Measurements from ENCODE around the gene DSCAM. TPM values are rescaled to one million over a fixed set of nuclear protein-coding genes. Genes with fewer than 3 reads are reported as not detected.

DSCAM gene
- total RNA-seq, 1 experiment from 2014 or later, result 0.33 TPM

DNA sequence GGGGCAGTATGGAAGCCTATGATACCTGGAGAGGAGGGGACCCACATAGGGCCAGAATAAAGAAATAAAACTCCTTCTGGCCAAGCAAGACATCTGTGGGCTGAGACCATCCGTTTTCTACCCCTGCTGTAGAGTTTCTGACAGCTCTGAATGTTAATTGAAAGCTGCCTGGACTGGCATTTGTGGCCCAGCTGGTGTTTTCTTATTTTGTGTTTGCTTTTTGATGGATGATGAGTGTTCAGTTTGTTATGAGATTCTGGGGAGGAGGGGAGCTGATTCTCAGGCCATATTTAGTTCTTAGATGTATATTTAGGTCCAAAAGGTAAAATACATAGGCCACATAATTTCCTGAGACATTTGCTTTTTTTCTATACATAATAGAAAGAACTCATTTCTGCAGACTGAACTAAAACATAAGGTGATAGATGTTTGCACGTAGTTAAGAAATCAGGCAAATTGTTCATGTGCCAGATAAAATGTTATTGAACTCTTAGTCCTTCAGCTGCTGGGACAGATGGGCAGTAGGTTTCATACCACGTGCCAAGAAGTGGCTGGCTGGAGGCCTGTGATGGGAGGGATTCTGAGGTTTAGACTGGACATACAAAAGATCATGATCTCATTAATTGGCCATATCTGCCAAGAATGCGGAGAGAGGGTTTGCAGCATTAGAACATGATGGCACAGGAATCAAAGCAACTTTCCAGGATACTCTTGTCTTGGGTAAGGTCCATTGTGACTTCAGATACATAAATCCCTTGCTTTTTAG is 54.1 kb downstream of the DSCAM start:
- no peak for DNase-seq (ENCODE audit: unreplicated experiment)
- Mint-ChIP-seq H3K9me3 (ENCODE audit: unreplicated experiment) (peaks cover 19% of the 10 kb centered on the region), H3K4me3 (ENCODE audit: unreplicated experiment) (no peak overlapping the region), H3K4me1 (ENCODE audit: insufficient read depth, unreplicated experiment) (no peaks in the 10 kb centered on the region), H3K27me3 (ENCODE audit: insufficient read depth, unreplicated experiment) (no peaks in the 10 kb centered on the region), H3K36me3 (ENCODE audit: insufficient read depth, unreplicated experiment) (no peaks in the 10 kb centered on the region), H3K27ac (ENCODE audit: low read depth, unreplicated experiment) (no peak overlapping the region)
- intact Hi-C loops (cut with micrococcal nuclease), result no loop called here
- ChIA-PET CTCF (no interaction called here), POLR2A (no interaction called here)
- TF ChIP-seq, protein P1, sequence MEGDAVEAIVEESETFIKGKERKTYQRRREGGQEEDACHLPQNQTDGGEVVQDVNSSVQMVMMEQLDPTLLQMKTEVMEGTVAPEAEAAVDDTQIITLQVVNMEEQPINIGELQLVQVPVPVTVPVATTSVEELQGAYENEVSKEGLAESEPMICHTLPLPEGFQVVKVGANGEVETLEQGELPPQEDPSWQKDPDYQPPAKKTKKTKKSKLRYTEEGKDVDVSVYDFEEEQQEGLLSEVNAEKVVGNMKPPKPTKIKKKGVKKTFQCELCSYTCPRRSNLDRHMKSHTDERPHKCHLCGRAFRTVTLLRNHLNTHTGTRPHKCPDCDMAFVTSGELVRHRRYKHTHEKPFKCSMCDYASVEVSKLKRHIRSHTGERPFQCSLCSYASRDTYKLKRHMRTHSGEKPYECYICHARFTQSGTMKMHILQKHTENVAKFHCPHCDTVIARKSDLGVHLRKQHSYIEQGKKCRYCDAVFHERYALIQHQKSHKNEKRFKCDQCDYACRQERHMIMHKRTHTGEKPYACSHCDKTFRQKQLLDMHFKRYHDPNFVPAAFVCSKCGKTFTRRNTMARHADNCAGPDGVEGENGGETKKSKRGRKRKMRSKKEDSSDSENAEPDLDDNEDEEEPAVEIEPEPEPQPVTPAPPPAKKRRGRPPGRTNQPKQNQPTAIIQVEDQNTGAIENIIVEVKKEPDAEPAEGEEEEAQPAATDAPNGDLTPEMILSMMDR (IDR thresholded peaks at IDR 0.05; ENCODE audit: unreplicated experiment), result no peak
- no TSS peak for BruUV-seq (replicated peaks)

DNA sequence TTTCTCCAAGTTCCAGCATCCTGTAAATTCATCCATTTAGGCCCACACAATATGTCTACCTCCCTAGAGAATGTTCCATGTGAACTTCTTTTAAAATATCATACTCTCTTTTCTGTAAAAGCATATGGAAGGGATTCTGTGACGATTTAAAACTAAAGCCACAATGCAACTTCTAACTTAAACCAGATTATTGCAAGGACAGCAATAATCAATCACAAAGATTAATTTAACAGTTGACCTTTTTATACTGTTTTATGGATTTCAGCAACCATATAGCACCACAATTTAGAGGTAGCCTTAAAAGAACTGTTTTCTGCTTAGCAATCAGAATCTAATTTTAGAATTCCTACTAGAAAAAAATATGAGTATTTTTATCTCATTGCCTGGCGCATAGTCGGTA is 58.3 kb downstream of the DSCAM start:
- BruUV-seq (replicated peaks), result no TSS peak
- peaks cover 23% of the 10 kb centered on the region for H3K9me3 Mint-ChIP-seq (ENCODE audit: unreplicated experiment)
- no peak for DNase-seq (ENCODE audit: unreplicated experiment)
- no peak overlapping the region for H3K27ac Mint-ChIP-seq (ENCODE audit: low read depth, unreplicated experiment)
- ChIA-PET CTCF (no interaction called here), POLR2A (no interaction called here)
- intact Hi-C loops (cut with micrococcal nuclease), result no loop called here
- no peak overlapping the region for H3K4me3 Mint-ChIP-seq (ENCODE audit: unreplicated experiment)
- H3K4me1 Mint-ChIP-seq (ENCODE audit: insufficient read depth, unreplicated experiment), result no peaks in the 10 kb centered on the region
- TF ChIP-seq, protein P1 (IDR thresholded peaks at IDR 0.05; ENCODE audit: unreplicated experiment), result no peak
- H3K36me3 Mint-ChIP-seq (ENCODE audit: insufficient read depth, unreplicated experiment), result no peaks in the 10 kb centered on the region
- H3K27me3 Mint-ChIP-seq (ENCODE audit: insufficient read depth, unreplicated experiment), result no peaks in the 10 kb centered on the region

DNA sequence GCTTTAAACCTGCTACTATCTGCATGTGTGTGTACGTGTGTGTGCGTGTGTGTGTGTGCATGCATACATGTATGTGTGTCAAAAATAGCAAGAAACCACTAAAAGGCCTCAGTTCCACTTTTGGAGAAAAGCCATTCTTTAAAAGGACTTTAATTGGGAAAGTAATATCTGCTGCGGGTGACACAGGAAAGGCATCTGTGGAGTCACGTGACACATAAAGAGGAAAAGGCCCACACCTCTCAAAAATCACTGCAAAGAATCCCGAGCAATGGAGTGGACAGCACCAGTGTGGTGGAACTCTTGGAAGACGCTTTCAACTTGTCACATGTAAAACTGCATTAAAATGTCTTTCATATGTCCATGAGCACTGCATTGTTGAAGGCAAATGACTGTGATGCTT is 63.6 kb downstream of the DSCAM start:
- Mint-ChIP-seq H3K4me1 (ENCODE audit: insufficient read depth, unreplicated experiment) (no peaks in the 10 kb centered on the region), H3K9me3 (ENCODE audit: unreplicated experiment) (peaks cover 14% of the 10 kb centered on the region), H3K27me3 (ENCODE audit: insufficient read depth, unreplicated experiment) (no peaks in the 10 kb centered on the region), H3K36me3 (ENCODE audit: insufficient read depth, unreplicated experiment) (no peaks in the 10 kb centered on the region), H3K27ac (ENCODE audit: low read depth, unreplicated experiment) (no peak overlapping the region), H3K4me3 (ENCODE audit: unreplicated experiment) (no peak overlapping the region)
- BruUV-seq (replicated peaks), result no TSS peak
- POLR2A ChIA-PET, result no interaction called here
- TF ChIP-seq, protein P1 (IDR thresholded peaks at IDR 0.05; ENCODE audit: unreplicated experiment), result no peak
- no peak for DNase-seq (ENCODE audit: unreplicated experiment)
- CTCF ChIA-PET, result no interaction called here
- intact Hi-C loops (cut with micrococcal nuclease), result no loop called here

DNA sequence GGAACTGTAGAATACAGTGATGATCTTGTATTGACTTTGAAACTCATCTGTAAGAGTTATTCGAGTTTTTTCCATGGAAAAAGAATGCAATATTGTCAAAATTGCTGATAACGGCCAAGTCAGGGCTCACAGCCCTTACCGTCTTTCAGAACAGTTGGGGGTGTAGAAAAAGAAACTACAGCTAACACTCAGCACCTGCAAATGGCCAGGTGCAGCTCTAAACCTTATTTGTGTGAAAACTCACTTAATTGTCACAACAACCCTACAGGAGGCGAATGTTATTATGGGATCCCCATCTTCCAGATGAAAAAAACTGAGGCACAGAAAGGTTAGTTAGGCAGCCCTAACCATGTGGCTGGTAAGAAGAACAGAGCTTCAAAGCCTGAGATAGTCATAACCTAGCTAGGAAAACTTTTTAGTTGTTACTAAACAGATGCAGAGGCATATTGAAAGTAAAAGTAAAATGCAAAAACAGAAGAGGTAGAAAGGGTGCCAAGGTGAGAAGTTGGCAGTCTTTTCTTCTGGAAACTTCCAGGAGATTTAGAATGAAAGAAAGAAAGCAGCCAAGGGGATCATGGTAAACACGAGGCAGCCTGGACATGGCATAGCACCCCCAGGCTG is 76.4 kb downstream of the DSCAM start:
- no TSS peak for BruUV-seq (replicated peaks)
- Mint-ChIP-seq H3K36me3 (ENCODE audit: insufficient read depth, unreplicated experiment) (no peaks in the 10 kb centered on the region), H3K4me3 (ENCODE audit: unreplicated experiment) (no peak overlapping the region), H3K9me3 (ENCODE audit: unreplicated experiment) (peaks cover 22% of the 10 kb centered on the region), H3K4me1 (ENCODE audit: insufficient read depth, unreplicated experiment) (no peaks in the 10 kb centered on the region), H3K27ac (ENCODE audit: low read depth, unreplicated experiment) (no peak overlapping the region), H3K27me3 (ENCODE audit: insufficient read depth, unreplicated experiment) (no peaks in the 10 kb centered on the region)
- ChIA-PET POLR2A (no interaction called here), CTCF (interaction anchor here (0.6 kb wide), 1 partner anchor 155 kb away, joined by 4 read pairs; no protein-coding TSS in a partner anchor)
- intact Hi-C loops (cut with micrococcal nuclease), result no loop called here
- TF ChIP-seq, protein P1 (IDR thresholded peaks at IDR 0.05; ENCODE audit: unreplicated experiment), result no peak
- DNase-seq (ENCODE audit: unreplicated experiment), result no peak

Measured in MCF 10A (cell line).